WTC11 (cell line): ENCODE measurements around the gene STX2. TPM values are rescaled to one million over a fixed set of nuclear protein-coding genes. Genes with fewer than 3 reads are reported as not detected.

Source experiments
- ATAC-seq: fragments of 200-7000 bp; cut with Tn5 transposase; 2 replicates; pipeline ENCODE4 v1.10.0; 2021; ENCODE audit warnings: mild to moderate bottlenecking, moderate library complexity
- CTCF ChIA-PET: fragments of 300-600 bp; sonication (Branson Sonifier 250); formaldehyde crosslinking; loops from one replicate; lab custom pipeline; 2021; ENCODE audit warnings: antibody characterized with exemption; lab: Charles Lee
- POLR2A ChIA-PET: fragments of 350-600 bp; sonication (Branson Sonifier 250); formaldehyde crosslinking; loops from one replicate; lab custom pipeline; 2021; ENCODE audit warnings: antibody characterized with exemption; lab: Charles Lee
- DNase-seq: peaks from one replicate; pipeline ENCODE4 v3.0.0; 2021; ENCODE audit warnings: low spot score
- H3K27ac Mint-ChIP-seq: 2 replicates; pipeline ENCODE4 v1.8.0; 2021; ENCODE audit warnings: mixed read lengths
- H3K27me3 Mint-ChIP-seq: 2 replicates; pipeline ENCODE4 v1.8.0; 2021; ENCODE audit warnings: low read depth, mild to moderate bottlenecking, moderate library complexity, mixed read lengths
- H3K36me3 Mint-ChIP-seq: 2 replicates; pipeline ENCODE4 v1.8.0; 2021; ENCODE audit warnings: mixed read lengths
- H3K4me1 Mint-ChIP-seq: 2 replicates; pipeline ENCODE4 v1.8.0; 2022; ENCODE audit warnings: mixed read lengths
- H3K4me3 Mint-ChIP-seq: 2 replicates; pipeline ENCODE4 v1.8.0; 2021; ENCODE audit warnings: mild to moderate bottlenecking, moderate library complexity, mixed read lengths
- H3K9me3 Mint-ChIP-seq: 2 replicates; pipeline ENCODE4 v1.8.0; 2021; ENCODE audit warnings: mixed read lengths
- CREB1 ChIP-seq: sonication (generic); formaldehyde crosslinking; IDR thresholded peaks from 2 replicates; pipeline ENCODE4 v1.8.0; 2023; ENCODE audit warnings: mild to moderate bottlenecking, missing genetic modification reagents
- ELF4 ChIP-seq: sonication (generic); formaldehyde crosslinking; IDR thresholded peaks from 2 replicates; pipeline ENCODE4 v1.8.1; 2022; ENCODE audit warnings: low read depth, mild to moderate bottlenecking, moderate library complexity, missing genetic modification reagents
- MYBL2 ChIP-seq: sonication (generic); formaldehyde crosslinking; IDR thresholded peaks from 2 replicates; pipeline ENCODE4 v1.8.1; 2023; ENCODE audit warnings: mild to moderate bottlenecking, moderate library complexity, missing genetic modification reagents
- NFYB ChIP-seq: sonication (generic); formaldehyde crosslinking; conservative IDR thresholded peaks from 2 replicates; pipeline ENCODE4 v1.8.0; 2022; ENCODE audit warnings: low read depth, missing genetic modification reagents
- OVOL2 ChIP-seq: fragments of 250-450 bp; sonication (Bioruptor Pico); IDR thresholded peaks from 2 replicates; pipeline ENCODE4 v1.9.0; 2021; ENCODE audit warnings: mild to moderate bottlenecking, borderline replicate concordance
- PRRX2 ChIP-seq: fragments of 250-450 bp; sonication (Bioruptor Pico); IDR thresholded peaks from 2 replicates; pipeline ENCODE4 v1.8.0; 2021; ENCODE audit warnings: mild to moderate bottlenecking
- TCF7 ChIP-seq: sonication (generic); formaldehyde crosslinking; IDR thresholded peaks from 2 replicates; pipeline ENCODE4 v1.8.0; 2022; ENCODE audit warnings: mild to moderate bottlenecking, low read depth, missing genetic modification reagents, moderate library complexity
- total RNA-seq: library from RNA; stranded (reverse); gene quantifications from 3 replicates; pipeline ENCODE4 v1.2.3, GENCODE V29; 2021
- TF ChIP-seq, protein P1 (sequence below): sonication (generic); formaldehyde crosslinking; IDR thresholded peaks from 2 replicates; pipeline ENCODE4 v1.8.1; 2022; ENCODE audit warnings: low read depth, missing genetic modification reagents, borderline replicate concordance
- TF ChIP-seq, protein P2 (sequence below): fragments of 250-450 bp; sonication (Bioruptor Pico); IDR thresholded peaks from 2 replicates; pipeline ENCODE4 v1.9.0; 2021; ENCODE audit warnings: moderate library complexity, mild to moderate bottlenecking, inconsistent platforms, borderline replicate concordance
- TF ChIP-seq, protein P3 (sequence below): fragments of 250-450 bp; sonication (Bioruptor Pico); IDR thresholded peaks from 2 replicates; pipeline ENCODE4 v1.8.0; 2021; ENCODE audit warnings: mild to moderate bottlenecking
- TF ChIP-seq, protein P4 (sequence below): sonication (generic); formaldehyde crosslinking; conservative IDR thresholded peaks from 2 replicates; pipeline ENCODE4 v1.8.1; 2022; ENCODE audit warnings: mild to moderate bottlenecking, missing genetic modification reagents
- TF ChIP-seq, protein P5 (sequence below): sonication (generic); formaldehyde crosslinking; IDR thresholded peaks from 2 replicates; pipeline ENCODE4 v1.8.1; 2023; ENCODE audit warnings: mild to moderate bottlenecking, missing genetic modification reagents, borderline replicate concordance
- TF ChIP-seq, protein P6 (sequence below): sonication (generic); formaldehyde crosslinking; IDR thresholded peaks from 2 replicates; pipeline ENCODE4 v1.8.0; 2022; ENCODE audit warnings: mild to moderate bottlenecking, missing genetic modification reagents
- TF ChIP-seq, protein P7 (sequence below): sonication (generic); formaldehyde crosslinking; IDR thresholded peaks from 2 replicates; pipeline ENCODE4 v1.8.0; 2022; ENCODE audit warnings: mild to moderate bottlenecking, missing genetic modification reagents
- TF ChIP-seq, protein P8 (sequence below): sonication (generic); formaldehyde crosslinking; IDR thresholded peaks from 2 replicates; pipeline ENCODE4 v1.8.0; 2023; ENCODE audit warnings: missing genetic modification reagents, mild to moderate bottlenecking, borderline replicate concordance

Gene STX2
- total RNA-seq, 1 experiment from 2014 or later, result 22.7 TPM

DNA sequence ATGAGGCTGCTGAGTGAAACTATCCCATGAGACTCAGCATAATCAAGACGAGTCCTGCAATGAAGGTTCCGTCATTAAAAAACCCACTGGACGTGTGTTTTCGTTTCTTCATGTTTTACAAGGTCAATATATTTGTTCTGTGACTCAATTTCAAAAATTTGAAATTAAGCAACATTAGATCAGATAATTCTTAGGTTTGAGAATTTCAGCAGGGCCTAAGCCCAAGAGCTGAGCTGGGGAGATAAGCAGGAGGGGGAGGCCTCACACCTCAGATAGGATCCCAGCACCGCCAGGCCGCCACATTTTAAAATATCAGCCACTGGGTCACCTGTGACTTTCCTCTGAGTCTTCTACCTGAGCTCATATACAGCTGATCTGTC lies 13.3 kb downstream of the STX2 start:
- no peak overlapping the region for H3K4me3 Mint-ChIP-seq
- peaks cover 32% of the 10 kb centered on the region for H3K4me1 Mint-ChIP-seq
- ChIA-PET CTCF (interaction anchor here (0.5 to 6.2 kb wide), 20 partner anchors 9 to 509 kb away, joined by 3 to 36 read pairs (median 4); no protein-coding TSS in a partner anchor), POLR2A (interaction anchor here (0.6 kb wide), 1 partner anchor 54 kb away, joined by 3 read pairs; no protein-coding TSS in a partner anchor)
- H3K9me3 Mint-ChIP-seq, result no peaks in the 10 kb centered on the region
- H3K27ac Mint-ChIP-seq, result peak overlapping the region; percentile 80
- TF ChIP-seq, protein P1, sequence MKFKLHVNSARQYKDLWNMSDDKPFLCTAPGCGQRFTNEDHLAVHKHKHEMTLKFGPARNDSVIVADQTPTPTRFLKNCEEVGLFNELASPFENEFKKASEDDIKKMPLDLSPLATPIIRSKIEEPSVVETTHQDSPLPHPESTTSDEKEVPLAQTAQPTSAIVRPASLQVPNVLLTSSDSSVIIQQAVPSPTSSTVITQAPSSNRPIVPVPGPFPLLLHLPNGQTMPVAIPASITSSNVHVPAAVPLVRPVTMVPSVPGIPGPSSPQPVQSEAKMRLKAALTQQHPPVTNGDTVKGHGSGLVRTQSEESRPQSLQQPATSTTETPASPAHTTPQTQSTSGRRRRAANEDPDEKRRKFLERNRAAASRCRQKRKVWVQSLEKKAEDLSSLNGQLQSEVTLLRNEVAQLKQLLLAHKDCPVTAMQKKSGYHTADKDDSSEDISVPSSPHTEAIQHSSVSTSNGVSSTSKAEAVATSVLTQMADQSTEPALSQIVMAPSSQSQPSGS (CRISPR knock-in tag), result no peak
- TF ChIP-seq ELF4 (CRISPR knock-in tag), result no peak
- TF ChIP-seq, protein P2, sequence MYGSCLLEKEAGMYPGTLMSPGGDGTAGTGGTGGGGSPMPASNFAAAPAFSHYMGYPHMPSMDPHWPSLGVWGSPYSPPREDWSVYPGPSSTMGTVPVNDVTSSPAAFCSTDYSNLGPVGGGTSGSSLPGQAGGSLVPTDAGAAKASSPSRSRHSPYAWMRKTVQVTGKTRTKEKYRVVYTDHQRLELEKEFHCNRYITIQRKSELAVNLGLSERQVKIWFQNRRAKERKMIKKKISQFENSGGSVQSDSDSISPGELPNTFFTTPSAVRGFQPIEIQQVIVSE (CRISPR knock-in tag), result no peak
- TF ChIP-seq, protein P3, sequence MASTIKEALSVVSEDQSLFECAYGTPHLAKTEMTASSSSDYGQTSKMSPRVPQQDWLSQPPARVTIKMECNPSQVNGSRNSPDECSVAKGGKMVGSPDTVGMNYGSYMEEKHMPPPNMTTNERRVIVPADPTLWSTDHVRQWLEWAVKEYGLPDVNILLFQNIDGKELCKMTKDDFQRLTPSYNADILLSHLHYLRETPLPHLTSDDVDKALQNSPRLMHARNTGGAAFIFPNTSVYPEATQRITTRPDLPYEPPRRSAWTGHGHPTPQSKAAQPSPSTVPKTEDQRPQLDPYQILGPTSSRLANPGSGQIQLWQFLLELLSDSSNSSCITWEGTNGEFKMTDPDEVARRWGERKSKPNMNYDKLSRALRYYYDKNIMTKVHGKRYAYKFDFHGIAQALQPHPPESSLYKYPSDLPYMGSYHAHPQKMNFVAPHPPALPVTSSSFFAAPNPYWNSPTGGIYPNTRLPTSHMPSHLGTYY (CRISPR knock-in tag), result no peak
- no peak for TF ChIP-seq TCF7 (CRISPR knock-in tag)
- TF ChIP-seq, protein P4, sequence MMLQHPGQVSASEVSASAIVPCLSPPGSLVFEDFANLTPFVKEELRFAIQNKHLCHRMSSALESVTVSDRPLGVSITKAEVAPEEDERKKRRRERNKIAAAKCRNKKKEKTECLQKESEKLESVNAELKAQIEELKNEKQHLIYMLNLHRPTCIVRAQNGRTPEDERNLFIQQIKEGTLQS, result no peak
- TF ChIP-seq, protein P5, sequence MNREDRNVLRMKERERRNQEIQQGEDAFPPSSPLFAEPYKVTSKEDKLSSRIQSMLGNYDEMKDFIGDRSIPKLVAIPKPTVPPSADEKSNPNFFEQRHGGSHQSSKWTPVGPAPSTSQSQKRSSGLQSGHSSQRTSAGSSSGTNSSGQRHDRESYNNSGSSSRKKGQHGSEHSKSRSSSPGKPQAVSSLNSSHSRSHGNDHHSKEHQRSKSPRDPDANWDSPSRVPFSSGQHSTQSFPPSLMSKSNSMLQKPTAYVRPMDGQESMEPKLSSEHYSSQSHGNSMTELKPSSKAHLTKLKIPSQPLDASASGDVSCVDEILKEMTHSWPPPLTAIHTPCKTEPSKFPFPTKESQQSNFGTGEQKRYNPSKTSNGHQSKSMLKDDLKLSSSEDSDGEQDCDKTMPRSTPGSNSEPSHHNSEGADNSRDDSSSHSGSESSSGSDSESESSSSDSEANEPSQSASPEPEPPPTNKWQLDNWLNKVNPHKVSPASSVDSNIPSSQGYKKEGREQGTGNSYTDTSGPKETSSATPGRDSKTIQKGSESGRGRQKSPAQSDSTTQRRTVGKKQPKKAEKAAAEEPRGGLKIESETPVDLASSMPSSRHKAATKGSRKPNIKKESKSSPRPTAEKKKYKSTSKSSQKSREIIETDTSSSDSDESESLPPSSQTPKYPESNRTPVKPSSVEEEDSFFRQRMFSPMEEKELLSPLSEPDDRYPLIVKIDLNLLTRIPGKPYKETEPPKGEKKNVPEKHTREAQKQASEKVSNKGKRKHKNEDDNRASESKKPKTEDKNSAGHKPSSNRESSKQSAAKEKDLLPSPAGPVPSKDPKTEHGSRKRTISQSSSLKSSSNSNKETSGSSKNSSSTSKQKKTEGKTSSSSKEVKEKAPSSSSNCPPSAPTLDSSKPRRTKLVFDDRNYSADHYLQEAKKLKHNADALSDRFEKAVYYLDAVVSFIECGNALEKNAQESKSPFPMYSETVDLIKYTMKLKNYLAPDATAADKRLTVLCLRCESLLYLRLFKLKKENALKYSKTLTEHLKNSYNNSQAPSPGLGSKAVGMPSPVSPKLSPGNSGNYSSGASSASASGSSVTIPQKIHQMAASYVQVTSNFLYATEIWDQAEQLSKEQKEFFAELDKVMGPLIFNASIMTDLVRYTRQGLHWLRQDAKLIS (CRISPR knock-in tag), result no peak
- TF ChIP-seq, protein P6, sequence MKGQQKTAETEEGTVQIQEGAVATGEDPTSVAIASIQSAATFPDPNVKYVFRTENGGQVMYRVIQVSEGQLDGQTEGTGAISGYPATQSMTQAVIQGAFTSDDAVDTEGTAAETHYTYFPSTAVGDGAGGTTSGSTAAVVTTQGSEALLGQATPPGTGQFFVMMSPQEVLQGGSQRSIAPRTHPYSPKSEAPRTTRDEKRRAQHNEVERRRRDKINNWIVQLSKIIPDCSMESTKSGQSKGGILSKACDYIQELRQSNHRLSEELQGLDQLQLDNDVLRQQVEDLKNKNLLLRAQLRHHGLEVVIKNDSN (CRISPR knock-in tag), result no peak
- TF ChIP-seq MYBL2 (CRISPR knock-in tag), result no peak
- TF ChIP-seq OVOL2 (CRISPR knock-in tag), result no peak
- no peak for TF ChIP-seq PRRX2
- TF ChIP-seq, protein P7, sequence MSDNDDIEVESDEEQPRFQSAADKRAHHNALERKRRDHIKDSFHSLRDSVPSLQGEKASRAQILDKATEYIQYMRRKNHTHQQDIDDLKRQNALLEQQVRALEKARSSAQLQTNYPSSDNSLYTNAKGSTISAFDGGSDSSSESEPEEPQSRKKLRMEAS (CRISPR knock-in tag), result no peak
- TF ChIP-seq, protein P8, sequence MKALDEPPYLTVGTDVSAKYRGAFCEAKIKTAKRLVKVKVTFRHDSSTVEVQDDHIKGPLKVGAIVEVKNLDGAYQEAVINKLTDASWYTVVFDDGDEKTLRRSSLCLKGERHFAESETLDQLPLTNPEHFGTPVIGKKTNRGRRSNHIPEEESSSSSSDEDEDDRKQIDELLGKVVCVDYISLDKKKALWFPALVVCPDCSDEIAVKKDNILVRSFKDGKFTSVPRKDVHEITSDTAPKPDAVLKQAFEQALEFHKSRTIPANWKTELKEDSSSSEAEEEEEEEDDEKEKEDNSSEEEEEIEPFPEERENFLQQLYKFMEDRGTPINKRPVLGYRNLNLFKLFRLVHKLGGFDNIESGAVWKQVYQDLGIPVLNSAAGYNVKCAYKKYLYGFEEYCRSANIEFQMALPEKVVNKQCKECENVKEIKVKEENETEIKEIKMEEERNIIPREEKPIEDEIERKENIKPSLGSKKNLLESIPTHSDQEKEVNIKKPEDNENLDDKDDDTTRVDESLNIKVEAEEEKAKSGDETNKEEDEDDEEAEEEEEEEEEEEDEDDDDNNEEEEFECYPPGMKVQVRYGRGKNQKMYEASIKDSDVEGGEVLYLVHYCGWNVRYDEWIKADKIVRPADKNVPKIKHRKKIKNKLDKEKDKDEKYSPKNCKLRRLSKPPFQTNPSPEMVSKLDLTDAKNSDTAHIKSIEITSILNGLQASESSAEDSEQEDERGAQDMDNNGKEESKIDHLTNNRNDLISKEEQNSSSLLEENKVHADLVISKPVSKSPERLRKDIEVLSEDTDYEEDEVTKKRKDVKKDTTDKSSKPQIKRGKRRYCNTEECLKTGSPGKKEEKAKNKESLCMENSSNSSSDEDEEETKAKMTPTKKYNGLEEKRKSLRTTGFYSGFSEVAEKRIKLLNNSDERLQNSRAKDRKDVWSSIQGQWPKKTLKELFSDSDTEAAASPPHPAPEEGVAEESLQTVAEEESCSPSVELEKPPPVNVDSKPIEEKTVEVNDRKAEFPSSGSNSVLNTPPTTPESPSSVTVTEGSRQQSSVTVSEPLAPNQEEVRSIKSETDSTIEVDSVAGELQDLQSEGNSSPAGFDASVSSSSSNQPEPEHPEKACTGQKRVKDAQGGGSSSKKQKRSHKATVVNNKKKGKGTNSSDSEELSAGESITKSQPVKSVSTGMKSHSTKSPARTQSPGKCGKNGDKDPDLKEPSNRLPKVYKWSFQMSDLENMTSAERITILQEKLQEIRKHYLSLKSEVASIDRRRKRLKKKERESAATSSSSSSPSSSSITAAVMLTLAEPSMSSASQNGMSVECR (CRISPR knock-in tag), result no peak
- no peak for TF ChIP-seq NFYB
- TF ChIP-seq CREB1 (CRISPR knock-in tag), result no peak
- peaks cover 30% of the 10 kb centered on the region for H3K36me3 Mint-ChIP-seq
- no peak for DNase-seq
- H3K27me3 Mint-ChIP-seq, result no peaks in the 10 kb centered on the region
- ATAC-seq, result no peak
